ENCODE results near the gene EPN1. TPM values are rescaled to one million over a fixed set of nuclear protein-coding genes. Genes with fewer than 3 reads are reported as not detected.
"Not testable (repeated sequence)": the region's sequence is repeated elsewhere in the genome, so short reads cannot be mapped to it uniquely, and the experiment has no call there.

EPN1 gene
- total and polyA plus RNA-seq, 12 donors, result 20.1 to 235 (median 141) TPM

DNA sequence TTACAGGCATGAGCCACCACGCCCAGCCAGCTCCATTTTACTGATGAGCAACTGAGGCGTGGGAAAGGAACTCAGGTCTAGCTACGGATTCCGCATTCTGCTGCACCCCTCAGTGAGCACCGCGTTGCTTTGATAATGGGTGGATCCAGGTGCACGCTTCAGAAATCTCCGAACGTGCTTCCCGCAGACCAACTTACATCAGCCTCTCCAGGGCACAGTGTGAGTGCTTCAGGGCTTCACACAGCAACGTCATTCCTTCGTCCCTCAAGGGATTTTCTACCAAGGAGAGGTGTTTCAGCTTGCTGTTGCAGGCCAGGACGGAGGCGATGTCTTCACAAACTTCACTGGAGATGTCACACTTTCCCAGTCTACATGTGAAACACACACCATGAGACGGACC, 41.5 kb downstream of the EPN1 start:
- TF ChIP-seq, protein P1, sequence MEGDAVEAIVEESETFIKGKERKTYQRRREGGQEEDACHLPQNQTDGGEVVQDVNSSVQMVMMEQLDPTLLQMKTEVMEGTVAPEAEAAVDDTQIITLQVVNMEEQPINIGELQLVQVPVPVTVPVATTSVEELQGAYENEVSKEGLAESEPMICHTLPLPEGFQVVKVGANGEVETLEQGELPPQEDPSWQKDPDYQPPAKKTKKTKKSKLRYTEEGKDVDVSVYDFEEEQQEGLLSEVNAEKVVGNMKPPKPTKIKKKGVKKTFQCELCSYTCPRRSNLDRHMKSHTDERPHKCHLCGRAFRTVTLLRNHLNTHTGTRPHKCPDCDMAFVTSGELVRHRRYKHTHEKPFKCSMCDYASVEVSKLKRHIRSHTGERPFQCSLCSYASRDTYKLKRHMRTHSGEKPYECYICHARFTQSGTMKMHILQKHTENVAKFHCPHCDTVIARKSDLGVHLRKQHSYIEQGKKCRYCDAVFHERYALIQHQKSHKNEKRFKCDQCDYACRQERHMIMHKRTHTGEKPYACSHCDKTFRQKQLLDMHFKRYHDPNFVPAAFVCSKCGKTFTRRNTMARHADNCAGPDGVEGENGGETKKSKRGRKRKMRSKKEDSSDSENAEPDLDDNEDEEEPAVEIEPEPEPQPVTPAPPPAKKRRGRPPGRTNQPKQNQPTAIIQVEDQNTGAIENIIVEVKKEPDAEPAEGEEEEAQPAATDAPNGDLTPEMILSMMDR (IDR thresholded peaks at IDR 0.05), result no peak
- TF ChIP-seq POLR2A (IDR thresholded peaks at IDR 0.05), result no peak
- H3K27ac ChIP-seq, result no peak overlapping the region
- WGBS, 4 donors, result 78 to 91% (median 83%) methylated on average over 6 to 15 of the region's 15 CpGs
- no peaks in the 10 kb centered on the region for H3K9me3 ChIP-seq (replicated peaks in 1 of 3)
- H3K36me3 ChIP-seq (replicated peaks in 1 of 2), result no peaks in the 10 kb centered on the region
- no peaks in the 10 kb centered on the region for H3K4me1 ChIP-seq (replicated peaks in 1 of 2)
- no peak overlapping the region for H3K4me3 ChIP-seq
- peaks cover 15% of the 10 kb centered on the region for H3K27me3 ChIP-seq
- intact Hi-C loops (cut with DNase I), result no loop called here
- DNase-seq, result no peak

DNA sequence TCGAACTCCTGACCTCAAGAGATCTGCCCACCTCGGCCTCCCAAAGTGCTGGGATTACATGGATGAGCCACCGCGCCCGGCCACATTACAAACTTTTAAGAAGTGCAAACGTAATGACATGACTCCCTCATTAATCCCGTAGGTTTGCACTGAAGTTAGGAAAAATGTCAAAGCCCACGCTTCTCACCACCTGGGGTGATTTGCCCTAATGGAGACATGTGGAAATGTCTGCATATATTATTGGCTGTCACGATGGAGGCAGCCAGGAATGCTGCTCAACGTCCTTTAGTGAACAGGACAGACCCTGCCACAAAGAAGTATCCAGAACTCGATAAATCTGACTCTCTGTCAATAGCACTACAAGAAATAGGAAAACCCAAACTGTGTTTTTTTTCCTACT, 42.2 kb downstream of the EPN1 start:
- Histone ChIP-seq H3K4me3 (no peak overlapping the region), H3K4me1 (replicated peaks in 1 of 2) (no peaks in the 10 kb centered on the region), H3K9me3 (replicated peaks in 1 of 3) (no peaks in the 10 kb centered on the region), H3K27ac (no peak overlapping the region), H3K36me3 (replicated peaks in 1 of 2) (no peaks in the 10 kb centered on the region), H3K27me3 (peaks cover 15% of the 10 kb centered on the region)
- TF ChIP-seq, protein P1 (IDR thresholded peaks at IDR 0.05), result no peak
- no peak for TF ChIP-seq POLR2A (IDR thresholded peaks at IDR 0.05)
- intact Hi-C loops (cut with DNase I), result no loop called here
- WGBS, 4 donors, result 67 to 73% (median 70%) methylated on average over 11 of the region's 11 CpGs
- no peak for DNase-seq

DNA sequence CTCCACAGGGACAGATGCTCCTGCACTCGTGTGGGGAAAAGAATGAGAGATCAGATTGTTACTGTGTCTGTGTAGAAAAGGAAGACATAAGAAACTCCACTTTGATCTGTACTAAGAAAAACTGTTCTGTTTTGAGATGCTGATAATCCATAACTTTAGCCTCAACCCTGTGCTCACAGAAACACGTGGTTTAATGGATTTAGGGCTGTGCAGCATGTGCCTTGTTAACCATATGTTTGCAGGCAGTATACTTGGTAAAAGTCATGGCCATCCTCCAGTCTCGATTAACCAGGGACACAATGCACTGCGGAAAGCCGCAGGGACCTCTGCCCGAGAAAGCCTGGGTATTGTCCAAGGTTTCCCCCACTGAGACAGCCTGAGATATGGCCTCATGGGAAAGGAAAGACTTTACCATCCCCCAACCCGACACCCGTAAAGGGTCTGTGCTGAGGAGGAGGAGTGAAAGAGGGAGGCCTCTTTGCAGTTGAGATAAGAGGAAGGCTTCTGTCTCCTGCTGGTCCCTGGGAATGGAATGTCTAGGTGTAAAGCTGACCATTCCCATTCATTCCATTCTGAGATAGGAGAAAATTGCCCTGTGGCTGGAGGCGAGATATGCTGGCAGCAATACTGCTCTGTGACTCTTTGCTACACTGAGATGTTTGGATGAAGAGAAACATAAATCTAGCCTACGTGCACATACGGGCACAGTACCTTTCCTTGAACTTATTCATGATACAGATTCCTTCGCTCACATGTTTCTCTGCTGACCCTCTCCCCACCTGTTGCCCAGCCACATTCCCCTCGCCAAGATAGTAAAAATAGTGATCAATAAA, 43.1 kb downstream of the EPN1 start:
- H3K27ac ChIP-seq; H3K4me3 ChIP-seq; H3K36me3 ChIP-seq (replicated peaks in 1 of 2); DNase-seq; H3K9me3 ChIP-seq (replicated peaks in 1 of 3); H3K4me1 ChIP-seq (replicated peaks in 1 of 2); intact Hi-C loops (cut with DNase I): not testable (repeated sequence)
- peaks cover 15% of the 10 kb centered on the region for H3K27me3 ChIP-seq
- 32 to 63% (median 34%) methylated on average over 11 to 13 of the region's 13 CpGs for WGBS, 4 donors

DNA sequence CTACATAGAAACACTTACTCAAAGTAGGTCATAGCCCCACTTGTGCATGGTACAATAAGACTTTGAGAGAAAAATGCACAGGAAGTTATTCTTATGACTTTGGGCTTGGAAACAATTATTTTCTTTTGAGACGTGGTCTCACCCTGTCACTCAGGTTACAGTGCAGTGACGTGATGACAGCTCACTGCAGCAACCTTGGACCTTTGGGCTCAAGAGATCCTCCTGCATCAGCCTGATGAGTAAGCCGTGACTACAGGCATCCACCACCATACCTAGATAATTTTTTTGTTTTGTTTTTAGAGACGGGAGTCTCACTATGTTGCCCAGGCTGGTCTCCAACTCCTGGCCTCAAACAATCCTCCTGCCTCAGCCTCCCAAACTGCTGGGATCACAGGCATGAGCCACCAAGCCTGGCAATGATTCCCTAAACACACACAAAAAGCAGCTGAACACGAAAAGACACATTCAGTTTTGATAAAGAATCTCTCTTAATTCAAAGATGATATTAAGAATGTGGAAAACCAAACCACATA, 45.3 kb downstream of the EPN1 start:
- DNase-seq, result no peak
- WGBS, 4 donors, result 45 to 56% (median 49%) methylated on average over 5 of the region's 5 CpGs
- Histone ChIP-seq H3K4me1 (replicated peaks in 1 of 2) (no peaks in the 10 kb centered on the region), H3K27me3 (peaks cover 15% of the 10 kb centered on the region), H3K27ac (no peak overlapping the region), H3K36me3 (replicated peaks in 1 of 2) (no peaks in the 10 kb centered on the region), H3K4me3 (no peak overlapping the region), H3K9me3 (replicated peaks in 1 of 3) (no peaks in the 10 kb centered on the region)
- TF ChIP-seq, protein P1 (IDR thresholded peaks at IDR 0.05), result no peak
- intact Hi-C loops (cut with DNase I), result no loop called here

DNA sequence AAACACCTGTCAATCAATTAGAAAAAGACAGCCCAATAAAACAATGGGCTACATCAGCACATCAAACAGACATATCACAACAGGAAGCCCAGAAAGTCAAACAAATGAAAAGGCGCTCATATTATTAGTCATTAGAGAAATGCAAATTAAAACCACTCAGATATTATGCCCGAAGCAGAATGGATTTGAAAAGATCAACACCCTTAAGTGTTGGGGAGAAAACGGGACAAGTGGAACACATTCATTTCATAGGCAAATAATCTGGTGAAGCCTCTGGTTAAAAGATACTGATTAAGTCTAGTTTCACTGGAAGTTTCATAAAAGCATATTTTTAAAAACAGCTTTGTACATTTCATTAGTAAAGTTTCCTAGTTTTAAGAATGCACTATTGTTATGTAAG, 45.8 kb downstream of the EPN1 start:
- Histone ChIP-seq H3K27me3 (peaks cover 15% of the 10 kb centered on the region), H3K9me3 (replicated peaks in 1 of 3) (no peaks in the 10 kb centered on the region), H3K27ac (no peak overlapping the region), H3K4me1 (replicated peaks in 1 of 2) (no peaks in the 10 kb centered on the region), H3K4me3 (no peak overlapping the region), H3K36me3 (replicated peaks in 1 of 2) (no peaks in the 10 kb centered on the region)
- no peak for TF ChIP-seq POLR2A (IDR thresholded peaks at IDR 0.05)
- TF ChIP-seq, protein P1 (IDR thresholded peaks at IDR 0.05), result no peak
- intact Hi-C loops (cut with DNase I), result no loop called here
- WGBS, 4 donors, result 70 to 84% (median 74%) methylated on average over 3 of the region's 3 CpGs
- DNase-seq, result no peak
